ENCODE measurements around the gene IFT81.
"Not testable (repeated sequence)": the region's sequence is repeated elsewhere in the genome, so short reads cannot be mapped to it uniquely, and the experiment has no call there.

Gene IFT81

DNA sequence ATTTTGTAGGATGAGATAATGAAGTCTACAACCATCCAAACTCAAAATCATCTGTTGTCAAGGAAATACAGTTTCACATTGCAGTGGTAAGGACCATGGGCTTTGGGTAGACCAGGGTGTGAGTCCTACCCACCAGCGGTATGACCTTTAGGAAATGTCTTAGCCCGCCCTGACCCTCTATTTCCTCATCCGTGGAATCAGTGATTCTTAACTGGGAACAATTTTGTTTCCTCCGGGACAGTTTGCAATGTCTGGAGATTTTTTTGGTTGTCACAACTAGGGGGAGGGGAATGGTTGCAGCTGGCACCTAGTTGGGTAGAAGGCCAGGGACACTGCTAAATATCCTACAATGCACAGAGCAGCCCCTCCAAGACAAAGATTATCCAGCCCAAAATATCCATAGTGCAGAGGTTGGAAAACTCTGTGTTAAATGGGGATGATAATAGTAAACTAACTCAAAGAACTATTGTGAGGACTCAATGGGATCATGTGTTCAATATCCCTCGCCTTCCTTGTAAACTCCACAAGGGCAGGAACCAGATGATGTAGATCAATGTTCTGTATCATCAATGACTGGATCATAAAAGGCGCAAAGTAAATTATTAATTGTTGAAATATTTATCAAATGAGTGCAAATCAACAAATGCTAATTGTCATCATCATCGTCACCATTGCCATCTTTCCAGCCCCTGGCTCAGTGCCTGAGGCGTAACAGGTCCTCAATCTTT lies 15.7 kb upstream of the IFT81 start:
- DNase-seq (ENCODE audit: low spot score), result no peak

DNA sequence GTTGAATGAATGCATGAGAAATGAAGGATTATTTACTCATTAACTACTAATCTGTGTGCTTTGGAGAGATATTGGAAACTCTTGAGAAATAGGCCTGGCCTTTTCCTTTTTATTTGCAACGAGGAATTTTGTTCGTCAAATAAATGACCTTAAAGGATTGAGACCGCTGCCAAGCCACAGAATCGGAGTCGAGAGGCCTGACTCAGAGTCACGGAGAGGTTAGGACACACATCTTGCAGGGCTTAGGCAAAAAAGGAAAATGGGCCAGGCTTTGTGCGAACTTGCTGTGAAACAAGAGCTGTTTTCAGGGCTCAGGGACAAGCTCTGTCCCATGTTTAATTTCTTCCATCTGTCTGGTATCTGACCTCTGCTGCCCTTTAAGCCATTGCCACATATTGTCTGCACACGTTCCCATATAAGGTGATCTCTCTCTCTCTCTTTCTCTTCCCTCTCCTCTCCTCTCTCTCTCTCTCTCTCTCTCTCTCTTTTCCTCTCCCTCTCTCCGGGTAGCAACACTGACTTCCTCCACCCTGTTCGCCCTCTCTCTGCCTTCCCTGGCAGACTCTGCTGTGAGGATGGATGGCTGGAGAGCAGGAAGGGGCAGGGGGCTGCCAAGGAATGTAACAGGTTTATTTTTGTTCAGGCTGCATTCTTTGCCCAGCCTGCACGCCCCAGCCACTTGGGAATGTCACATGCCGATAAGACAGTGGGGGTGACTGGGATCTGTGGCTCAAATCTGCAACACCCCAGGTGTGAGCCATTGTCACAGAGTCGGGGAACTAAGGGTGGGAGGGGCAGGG lies 14.9 kb upstream of the IFT81 start:
- DNase-seq (ENCODE audit: low spot score), result peak; percentile 77
- FAIRE-seq, result peak; percentile 84

More for the DNA sequence above, 15.7 kb upstream of the IFT81 start:
- no peak for FAIRE-seq

- DNase-seq (ENCODE audit: low spot score), result no peak
- FAIRE-seq, result no peak
Measured at GRCh38 chr12:110109837-110110535, 14.2 kb upstream of the IFT81 start.

DNA sequence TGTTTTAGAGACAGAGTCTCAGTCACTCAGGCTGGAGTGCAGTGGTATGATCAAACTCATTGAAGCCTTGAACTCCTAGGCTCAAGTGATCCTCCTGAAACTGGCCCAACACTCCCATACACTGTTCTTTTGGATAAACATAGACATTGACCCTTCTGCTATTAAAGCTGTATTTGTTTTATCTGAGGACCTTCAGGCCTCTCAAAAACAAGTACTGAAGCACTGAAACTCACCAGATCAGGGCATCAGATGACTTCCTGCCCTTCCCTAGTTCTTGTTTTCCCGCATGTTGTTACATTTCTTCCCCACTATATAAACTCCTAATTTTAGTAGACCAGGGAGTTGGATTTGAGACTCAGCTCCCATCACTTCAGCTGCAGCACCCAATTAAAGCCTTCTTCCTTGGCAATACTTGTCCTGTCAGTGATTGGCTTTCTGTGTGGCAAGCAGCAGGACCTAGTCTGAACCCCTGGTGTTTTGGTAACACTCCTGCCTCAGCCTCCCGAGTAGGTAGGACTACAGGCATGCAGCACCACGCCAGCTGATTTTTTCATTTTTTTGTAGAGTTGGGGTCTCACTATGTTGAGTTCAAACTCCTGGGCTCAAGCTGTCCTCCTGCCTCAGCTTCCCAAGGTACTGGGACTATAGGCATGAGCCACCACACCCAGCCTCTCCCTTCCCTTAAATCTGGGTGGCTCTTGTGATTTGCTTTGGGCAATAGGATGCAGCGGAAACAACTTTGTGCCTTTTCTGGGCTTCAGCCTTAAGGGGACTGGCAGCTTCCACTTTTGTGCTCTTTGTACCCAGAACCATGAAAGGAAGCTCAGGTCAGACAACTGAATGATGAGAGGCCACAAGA lies 12.5 kb upstream of the IFT81 start:
- DNase-seq (ENCODE audit: low spot score), result no peak
- no peak for FAIRE-seq

GRCh38 chr12:110112335-110112660 lies 11.9 kb upstream of the IFT81 start:
- FAIRE-seq (no peak), DNase-seq (ENCODE audit: low spot score) (no peak)

GRCh38 chr12:110114528-110114937 lies 9.6 kb upstream of the IFT81 start:
- DNase-seq (ENCODE audit: low spot score) (no peak), FAIRE-seq (no peak)

DNA sequence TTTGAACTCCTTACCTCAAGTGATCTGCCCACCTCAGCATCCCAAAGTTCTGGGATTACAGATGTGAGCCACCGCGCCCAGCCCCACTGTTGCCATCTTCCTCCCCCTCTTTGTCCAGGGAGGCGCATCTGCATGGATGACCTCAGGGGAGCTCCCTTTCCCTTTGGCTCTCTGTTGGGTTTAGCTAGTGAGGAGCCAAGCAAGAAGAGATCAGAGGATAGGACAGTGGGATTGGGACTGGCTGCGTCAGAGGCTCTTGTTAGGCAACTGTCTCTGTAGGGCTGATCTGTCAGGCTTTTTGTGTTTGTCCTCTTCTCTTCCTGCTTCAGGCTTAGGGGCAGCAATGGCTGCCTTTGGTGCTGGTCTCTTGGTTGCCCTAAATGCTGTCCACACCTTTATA lies 8.5 kb upstream of the IFT81 start:
- no peak for FAIRE-seq

GRCh38 chr12:110116623-110117022 lies 7.5 kb upstream of the IFT81 start:
- DNase-seq (ENCODE audit: low spot score) (no peak), FAIRE-seq (no peak)

More for the DNA sequence above, 8.5 kb upstream of the IFT81 start:
- DNase-seq (ENCODE audit: low spot score), result no peak

DNA sequence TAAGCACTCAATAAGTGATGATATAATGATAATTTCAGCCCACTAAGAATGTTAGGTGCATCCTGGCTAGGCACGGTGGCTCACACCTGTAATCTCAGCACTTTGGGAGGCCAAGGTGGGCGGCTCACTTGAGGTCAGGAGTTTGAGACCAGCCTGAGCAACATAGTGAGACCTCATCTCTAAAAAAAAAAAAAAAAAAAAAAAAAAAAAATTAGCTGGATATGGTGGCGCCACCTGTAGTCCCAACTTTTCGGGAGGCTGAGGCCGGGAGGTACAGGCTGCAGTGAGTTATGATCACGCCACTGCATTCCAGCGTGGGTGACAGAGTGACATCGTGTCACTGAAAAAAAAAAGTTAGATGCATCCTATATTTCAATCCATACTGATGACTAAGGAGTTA lies 6.9 kb upstream of the IFT81 start:
- not testable (repeated sequence) for FAIRE-seq; DNase-seq (ENCODE audit: low spot score)

DNA sequence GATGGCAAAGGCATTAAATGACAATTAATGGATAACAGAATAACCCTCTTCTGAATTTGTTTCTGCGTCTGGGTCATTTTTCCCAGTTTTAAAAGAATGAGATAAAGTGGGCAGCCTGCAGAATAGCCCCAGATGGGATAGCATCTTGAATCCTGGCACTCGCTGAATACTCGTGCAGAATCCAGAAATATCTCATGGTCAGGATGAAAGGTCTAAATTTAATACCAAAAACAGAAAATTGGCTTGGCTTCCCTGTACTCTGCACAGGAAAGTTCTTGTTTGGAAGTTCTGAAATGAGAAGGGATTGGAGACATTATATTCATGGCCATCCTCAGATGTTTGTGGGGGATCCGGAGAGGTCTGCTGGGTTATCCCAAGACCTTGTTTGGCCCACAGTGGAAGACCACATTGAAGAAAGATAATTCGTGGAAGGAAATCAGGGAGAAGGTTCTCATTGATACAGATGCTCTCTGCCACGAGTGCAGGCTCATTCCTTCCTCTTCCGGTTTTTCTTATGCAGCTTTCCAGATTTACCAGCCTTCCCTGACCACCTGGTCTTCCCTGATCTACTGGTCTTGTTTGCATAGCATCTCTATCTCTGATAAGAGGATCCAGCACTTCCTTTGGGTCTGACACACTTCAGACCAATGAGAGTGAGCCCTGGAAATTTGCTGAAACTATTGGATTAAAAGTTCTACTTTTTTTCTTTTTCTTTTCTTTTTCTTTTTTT lies 6.0 kb upstream of the IFT81 start:
- no peak for DNase-seq (ENCODE audit: low spot score)
- FAIRE-seq, result no peak

GRCh38 chr12:110122929-110123328 lies 1.2 kb upstream of the IFT81 start:
- DNase-seq (ENCODE audit: low spot score) (no peak), FAIRE-seq (no peak)

GRCh38 chr12:110123919-110124268 lies 263 bp upstream of the IFT81 start:
- DNase-seq (ENCODE audit: low spot score) (no peak), FAIRE-seq (no peak)

DNA sequence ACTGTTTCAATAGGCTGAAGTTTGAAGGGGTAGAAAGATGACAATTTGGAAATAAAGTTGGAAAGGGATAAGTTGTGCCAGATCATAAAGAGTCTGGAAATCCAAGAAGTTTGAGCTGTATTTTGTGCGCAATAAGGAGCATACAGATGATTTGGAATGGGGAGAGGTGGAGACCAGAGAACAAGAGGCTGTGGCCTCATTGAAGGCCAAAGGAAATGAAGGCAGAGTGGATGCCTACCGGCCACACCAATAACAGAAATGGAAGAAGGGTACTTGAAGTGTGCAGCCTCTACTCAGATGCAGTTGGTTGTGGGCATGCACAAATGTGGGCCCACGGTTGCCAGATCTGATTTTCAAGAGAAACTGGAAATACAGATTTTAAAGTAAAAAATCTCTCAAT lies 2.4 kb downstream of the IFT81 start:
- FAIRE-seq (no peak), DNase-seq (ENCODE audit: low spot score) (no peak)

- DNase-seq (ENCODE audit: low spot score), result no peak
- FAIRE-seq, result no peak
Measured at GRCh38 chr12:110134691-110135411, 10.7 kb downstream of the IFT81 start.

GRCh38 chr12:110135806-110136205 lies 11.6 kb downstream of the IFT81 start:
- DNase-seq (ENCODE audit: low spot score) (no peak), FAIRE-seq (no peak)

DNA sequence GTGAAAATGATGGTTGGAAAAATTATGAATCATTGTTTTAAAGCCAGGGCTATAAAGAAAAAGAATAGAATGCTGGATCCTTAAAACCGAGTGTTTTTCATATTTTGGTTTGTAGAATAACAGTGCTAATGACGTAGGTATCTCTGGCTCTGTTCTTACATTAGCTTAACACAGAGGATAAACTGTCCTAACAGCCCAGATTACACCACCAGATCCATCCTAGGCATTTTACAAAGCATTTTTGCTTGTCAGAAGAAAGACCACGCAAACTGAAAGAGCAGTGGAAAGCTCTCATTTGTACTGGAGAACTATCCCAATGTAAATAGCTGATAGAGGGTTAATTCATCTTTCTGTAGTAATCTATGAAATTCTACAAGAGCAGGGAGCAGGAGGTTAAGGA lies 13.6 kb downstream of the IFT81 start:
- no peak for FAIRE-seq

GRCh38 chr12:110141389-110141788 lies 17.2 kb downstream of the IFT81 start:
- no peak for FAIRE-seq
- DNase-seq (ENCODE audit: low spot score), result no peak

More for the DNA sequence above, 13.6 kb downstream of the IFT81 start:
- no peak for DNase-seq (ENCODE audit: low spot score)

- FAIRE-seq (no peak), DNase-seq (ENCODE audit: low spot score) (no peak)
Measured at GRCh38 chr12:110146986-110147385, 22.8 kb downstream of the IFT81 start.

DNA sequence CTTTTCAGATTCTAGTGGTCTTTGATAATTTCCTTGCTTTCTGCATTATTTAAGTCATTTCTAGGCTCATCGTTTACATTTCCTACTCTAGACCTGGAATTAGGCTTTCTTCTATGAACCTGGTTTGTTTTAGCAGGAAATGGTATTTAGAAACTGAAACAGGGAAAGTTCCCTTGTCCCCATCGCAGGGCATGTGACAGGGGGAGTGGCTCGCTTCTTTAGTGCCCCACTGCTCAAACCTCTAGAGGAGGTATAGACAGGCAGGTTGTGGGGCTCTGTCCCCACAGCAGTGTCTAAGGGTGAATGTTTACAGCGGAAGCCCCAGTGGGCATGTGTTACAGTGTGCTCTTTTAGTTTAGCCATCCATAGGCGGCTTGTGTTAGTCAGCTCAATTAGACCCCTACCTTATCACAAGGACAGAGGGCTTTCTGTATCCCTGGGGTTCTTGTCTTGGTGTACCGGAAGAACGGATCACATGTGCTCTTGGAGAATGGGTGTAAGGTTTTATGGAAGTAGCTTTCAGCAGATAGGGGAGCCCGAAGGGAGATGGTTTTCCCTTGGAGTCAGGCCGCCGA lies 25.0 kb downstream of the IFT81 start:
- no peak for FAIRE-seq

DNA sequence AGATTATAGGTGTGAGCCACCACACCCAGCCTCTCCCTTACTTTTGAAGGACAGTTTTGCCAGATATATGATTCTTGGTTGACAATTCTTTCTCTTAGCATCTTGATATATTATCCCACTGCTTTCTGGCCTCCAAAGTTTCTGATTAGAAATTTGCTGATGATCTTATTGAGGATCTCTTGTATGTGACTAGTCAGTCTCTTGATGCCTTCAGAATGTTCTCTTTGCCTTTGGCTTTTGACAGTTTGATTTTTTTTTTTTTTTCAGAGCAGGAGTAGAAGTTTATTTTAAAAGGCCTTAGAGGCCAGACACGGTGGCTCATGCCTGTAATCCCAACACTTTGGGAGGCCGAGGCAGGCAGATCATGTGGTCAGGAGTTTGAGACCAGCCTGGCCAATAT lies 32.6 kb downstream of the IFT81 start:
- no peak for FAIRE-seq

More for the DNA sequence above, 25.0 kb downstream of the IFT81 start:
- DNase-seq (ENCODE audit: low spot score), result no peak

More for the DNA sequence above, 32.6 kb downstream of the IFT81 start:
- DNase-seq (ENCODE audit: low spot score), result no peak
